Right forelimb (tissue), 1 donor: ENCODE measurements around the gene CYP11A1.

Source experiments
- DNase-seq: peaks from one replicate; pipeline ENCODE4 v3.0.0-alpha.2; 2018

Gene CYP11A1

GRCh38 chr15:74387621-74388362, 20.3 kb upstream of the CYP11A1 start:
- DNase-seq: no peak

- no peak for DNase-seq
Measured at GRCh38 chr15:74387141-74387541, 19.7 kb upstream of the CYP11A1 start.

GRCh38 chr15:74386496-74387140, 19.2 kb upstream of the CYP11A1 start:
- DNase-seq: no peak

GRCh38 chr15:74385733-74386132, 18.3 kb upstream of the CYP11A1 start:
- DNase-seq: no peak

GRCh38 chr15:74384881-74385643, 17.6 kb upstream of the CYP11A1 start:
- no peak for DNase-seq

- no peak for DNase-seq
Measured at GRCh38 chr15:74384566-74384880, 17.1 kb upstream of the CYP11A1 start.

- no peak for DNase-seq
Measured at GRCh38 chr15:74383695-74384565, 16.5 kb upstream of the CYP11A1 start.

- DNase-seq: no peak
Measured at GRCh38 chr15:74383286-74383685, 15.8 kb upstream of the CYP11A1 start.

GRCh38 chr15:74382004-74382816, 14.8 kb upstream of the CYP11A1 start:
- peak; percentile 91 for DNase-seq

GRCh38 chr15:74381481-74381880, 14.0 kb upstream of the CYP11A1 start:
- no peak for DNase-seq

- DNase-seq: no peak
Measured at GRCh38 chr15:74381190-74381453, 13.7 kb upstream of the CYP11A1 start.

GRCh38 chr15:74380361-74381189, 13.1 kb upstream of the CYP11A1 start:
- DNase-seq: no peak

- DNase-seq: no peak
Measured at GRCh38 chr15:74378848-74379247, 11.4 kb upstream of the CYP11A1 start.

- no peak for DNase-seq
Measured at GRCh38 chr15:74377831-74378766, 10.7 kb upstream of the CYP11A1 start.

GRCh38 chr15:74376825-74377581, 9.6 kb upstream of the CYP11A1 start:
- no peak for DNase-seq

- no peak for DNase-seq
Measured at GRCh38 chr15:74376226-74376625, 8.8 kb upstream of the CYP11A1 start.

- peak; percentile 79 for DNase-seq
Measured at GRCh38 chr15:74375303-74375693, 7.9 kb upstream of the CYP11A1 start.

GRCh38 chr15:74374648-74375302, 7.3 kb upstream of the CYP11A1 start:
- DNase-seq: no peak
